ENCODE results near the gene HTR7.

DNA sequence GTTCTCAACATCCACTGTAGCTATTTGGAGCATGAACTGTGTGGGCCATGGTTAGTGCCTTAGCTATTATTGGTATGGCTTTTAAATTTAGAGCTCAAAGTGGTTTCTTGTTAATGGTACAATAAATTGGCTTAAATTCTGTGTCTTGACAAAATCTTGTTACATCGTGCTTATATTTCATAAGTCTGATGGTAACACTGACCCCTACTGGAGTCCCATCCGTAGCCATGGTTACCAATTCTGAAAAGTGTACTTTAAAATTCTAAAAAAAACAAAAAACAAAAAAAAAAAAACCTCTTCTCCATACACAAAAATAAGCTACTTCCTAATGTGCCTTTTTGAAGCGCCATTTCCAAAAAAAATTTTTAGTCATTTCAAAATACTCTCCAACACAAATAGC is 7.6 kb upstream of the HTR7 start:
- TF ChIP-seq POLR2A (conservative IDR thresholded peaks at IDR 0.05), result no peak
- TF ChIP-seq ATF1 (CRISPR knock-in tag; IDR thresholded peaks at IDR 0.05), result no peak
- no peak for TF ChIP-seq ATF1 (tag; IDR thresholded peaks at IDR 0.05)
- TF ChIP-seq, protein P1, sequence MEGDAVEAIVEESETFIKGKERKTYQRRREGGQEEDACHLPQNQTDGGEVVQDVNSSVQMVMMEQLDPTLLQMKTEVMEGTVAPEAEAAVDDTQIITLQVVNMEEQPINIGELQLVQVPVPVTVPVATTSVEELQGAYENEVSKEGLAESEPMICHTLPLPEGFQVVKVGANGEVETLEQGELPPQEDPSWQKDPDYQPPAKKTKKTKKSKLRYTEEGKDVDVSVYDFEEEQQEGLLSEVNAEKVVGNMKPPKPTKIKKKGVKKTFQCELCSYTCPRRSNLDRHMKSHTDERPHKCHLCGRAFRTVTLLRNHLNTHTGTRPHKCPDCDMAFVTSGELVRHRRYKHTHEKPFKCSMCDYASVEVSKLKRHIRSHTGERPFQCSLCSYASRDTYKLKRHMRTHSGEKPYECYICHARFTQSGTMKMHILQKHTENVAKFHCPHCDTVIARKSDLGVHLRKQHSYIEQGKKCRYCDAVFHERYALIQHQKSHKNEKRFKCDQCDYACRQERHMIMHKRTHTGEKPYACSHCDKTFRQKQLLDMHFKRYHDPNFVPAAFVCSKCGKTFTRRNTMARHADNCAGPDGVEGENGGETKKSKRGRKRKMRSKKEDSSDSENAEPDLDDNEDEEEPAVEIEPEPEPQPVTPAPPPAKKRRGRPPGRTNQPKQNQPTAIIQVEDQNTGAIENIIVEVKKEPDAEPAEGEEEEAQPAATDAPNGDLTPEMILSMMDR (IDR thresholded peaks at IDR 0.05 in 2 of 3, conservative IDR thresholded peaks at IDR 0.05 in 1 of 3; ENCODE audit: insufficient read depth in 2 of 3, low read depth in 1 of 3, low read length in 3 of 3), result peak in 2 of 3 experiments; percentile 8 to 36; a peak in 2 of 6 replicates
- TF ChIP-seq, protein P2, sequence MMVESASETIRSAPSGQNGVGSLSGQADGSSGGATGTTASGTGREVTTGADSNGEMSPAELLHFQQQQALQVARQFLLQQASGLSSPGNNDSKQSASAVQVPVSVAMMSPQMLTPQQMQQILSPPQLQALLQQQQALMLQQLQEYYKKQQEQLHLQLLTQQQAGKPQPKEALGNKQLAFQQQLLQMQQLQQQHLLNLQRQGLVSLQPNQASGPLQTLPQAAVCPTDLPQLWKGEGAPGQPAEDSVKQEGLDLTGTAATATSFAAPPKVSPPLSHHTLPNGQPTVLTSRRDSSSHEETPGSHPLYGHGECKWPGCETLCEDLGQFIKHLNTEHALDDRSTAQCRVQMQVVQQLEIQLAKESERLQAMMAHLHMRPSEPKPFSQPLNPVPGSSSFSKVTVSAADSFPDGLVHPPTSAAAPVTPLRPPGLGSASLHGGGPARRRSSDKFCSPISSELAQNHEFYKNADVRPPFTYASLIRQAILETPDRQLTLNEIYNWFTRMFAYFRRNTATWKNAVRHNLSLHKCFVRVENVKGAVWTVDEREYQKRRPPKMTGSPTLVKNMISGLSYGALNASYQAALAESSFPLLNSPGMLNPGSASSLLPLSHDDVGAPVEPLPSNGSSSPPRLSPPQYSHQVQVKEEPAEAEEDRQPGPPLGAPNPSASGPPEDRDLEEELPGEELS (CRISPR knock-in tag; IDR thresholded peaks at IDR 0.05; ENCODE audit: borderline replicate concordance), result no peak
- no peak for TF ChIP-seq ZNF699 (CRISPR knock-in tag; IDR thresholded peaks at IDR 0.05; ENCODE audit: insufficient replicate concordance)
- TF ChIP-seq ZNF282 (CRISPR knock-in tag; IDR thresholded peaks at IDR 0.05), result no peak
- no peak for TF ChIP-seq CBX1 (IDR thresholded peaks at IDR 0.05; ENCODE audit: low read depth)
- TF ChIP-seq, protein P3, sequence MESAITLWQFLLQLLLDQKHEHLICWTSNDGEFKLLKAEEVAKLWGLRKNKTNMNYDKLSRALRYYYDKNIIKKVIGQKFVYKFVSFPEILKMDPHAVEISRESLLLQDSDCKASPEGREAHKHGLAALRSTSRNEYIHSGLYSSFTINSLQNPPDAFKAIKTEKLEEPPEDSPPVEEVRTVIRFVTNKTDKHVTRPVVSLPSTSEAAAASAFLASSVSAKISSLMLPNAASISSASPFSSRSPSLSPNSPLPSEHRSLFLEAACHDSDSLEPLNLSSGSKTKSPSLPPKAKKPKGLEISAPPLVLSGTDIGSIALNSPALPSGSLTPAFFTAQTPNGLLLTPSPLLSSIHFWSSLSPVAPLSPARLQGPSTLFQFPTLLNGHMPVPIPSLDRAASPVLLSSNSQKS (CRISPR knock-in tag; IDR thresholded peaks at IDR 0.05), result no peak
- TF ChIP-seq NFYB (IDR thresholded peaks at IDR 0.05; ENCODE audit: extremely low read depth, insufficient read length), result no peak

All from K562 (cell line).